ENCODE data around the gene CD2BP2.
"Not testable (repeated sequence)": the region's sequence is repeated elsewhere in the genome, so short reads cannot be mapped to it uniquely, and the experiment has no call there.

- TF ChIP-seq CTCF, POLR2A (IDR thresholded peaks at IDR 0.05): not testable (repeated sequence)
These were observed 30.9 kb downstream of the CD2BP2 start for GRCh38 chr16:30324220-30324619.

All from lower leg skin (tissue), 3 donors.